Naive thymus-derived CD4-positive, alpha-beta T cell (primary cell): ENCODE measurements around the gene PLN. TPM values are rescaled to one million over a fixed set of nuclear protein-coding genes. Genes with fewer than 3 reads are reported as not detected.

Experiments used
- ATAC-seq: fragments of 150-1000 bp; cut with Tn5 transposase; 2 replicates; pipeline ENCODE4 v1.10.0; 2021; ENCODE audit warnings: mild to moderate bottlenecking, moderate library complexity
- CTCF ChIA-PET: fragments of 350-600 bp; sonication (Branson Sonifier 250); formaldehyde crosslinking; loops from one replicate; lab custom pipeline; 2021; ENCODE audit warnings: antibody characterized with exemption; lab: Charles Lee
- POLR2A ChIA-PET: fragments of 350-600 bp; sonication (Branson Sonifier 250); formaldehyde crosslinking; loops from one replicate; lab custom pipeline; 2021; ENCODE audit warnings: antibody characterized with exemption, inconsistent platforms; lab: Charles Lee
- DNase-seq, 9 donors: peaks; one replicate each; pipeline versions ENCODE4 v3.0.0 to v3.0.0-alpha.2; 2020 to 2022; ENCODE audit warnings: mixed read lengths in 1 of 9
- H3K27ac ChIP-seq: one replicate; pipeline ENCODE4 v1.7.0; 2013; ENCODE audit warnings: mild to moderate bottlenecking, low read depth, low read length, moderate library complexity
- H3K27me3 ChIP-seq, 2 donors: one replicate each; pipeline ENCODE4 v1.7.0; 2013; ENCODE audit warnings: low read length in 2 of 2, mild to moderate bottlenecking in 2 of 2, moderate library complexity in 2 of 2; ENCODE audit not compliant: control insufficient read depth in 2 of 2, insufficient read depth in 2 of 2
- H3K36me3 ChIP-seq, 3 experiments: 1 replicate in 2 of 3; 2 replicates in 1 of 3; pipeline ENCODE4 v1.7.0; 2013; ENCODE audit warnings: low read length in 3 of 3, mild to moderate bottlenecking in 3 of 3, moderate library complexity in 1 of 3; ENCODE audit not compliant: insufficient read depth in 3 of 3, control insufficient read depth in 2 of 3
- H3K4me1 ChIP-seq, 2 donors: one replicate each; pipeline ENCODE4 v1.7.0; 2013; ENCODE audit warnings: low read length in 2 of 2, mild to moderate bottlenecking in 2 of 2, moderate library complexity in 1 of 2; ENCODE audit not compliant: control insufficient read depth in 2 of 2, insufficient read depth in 2 of 2
- H3K4me3 ChIP-seq: 2 replicates; pipeline ENCODE4 v1.7.0; 2013; ENCODE audit warnings: mild to moderate bottlenecking, low read length
- H3K9me3 ChIP-seq, 3 experiments: 1 replicate in 2 of 3; 2 replicates in 1 of 3; pipeline ENCODE4 v1.7.0; 2013; ENCODE audit warnings: low read length in 3 of 3; ENCODE audit not compliant: control insufficient read depth in 2 of 3
- H3K27ac Mint-ChIP-seq, 9 donors: one replicate each; pipeline ENCODE4 v1.8.0; 2020 to 2022; ENCODE audit warnings: mixed read lengths in 9 of 9, mild to moderate bottlenecking in 8 of 9, moderate library complexity in 5 of 9, inconsistent platforms in 2 of 9
- H3K27me3 Mint-ChIP-seq, 5 donors: one replicate each; pipeline ENCODE4 v1.8.0; 2021 to 2022; ENCODE audit warnings: mixed read lengths in 5 of 5, mild to moderate bottlenecking in 1 of 5
- H3K36me3 Mint-ChIP-seq, 5 donors: one replicate each; pipeline ENCODE4 v1.8.0; 2020 to 2022; ENCODE audit warnings: mixed read lengths in 5 of 5, mild to moderate bottlenecking in 3 of 5, inconsistent platforms in 1 of 5
- H3K4me1 Mint-ChIP-seq, 7 donors: one replicate each; pipeline ENCODE4 v1.8.0; 2020 to 2022; ENCODE audit warnings: mixed read lengths in 7 of 7, mild to moderate bottlenecking in 3 of 7, inconsistent platforms in 1 of 7
- H3K4me3 Mint-ChIP-seq, 10 donors: one replicate each; pipeline ENCODE4 v1.8.0; 2020 to 2022; ENCODE audit warnings: mild to moderate bottlenecking in 10 of 10, mixed read lengths in 10 of 10, moderate library complexity in 6 of 10, inconsistent platforms in 2 of 10
- H3K9me3 Mint-ChIP-seq, 11 donors: one replicate each; pipeline ENCODE4 v1.8.0; 2020 to 2022; ENCODE audit warnings: mixed read lengths in 11 of 11, mild to moderate bottlenecking in 4 of 11, inconsistent platforms in 1 of 11, moderate library complexity in 1 of 11
- intact Hi-C, 2 donors: fragments of 100-400 bp; cut with micrococcal nuclease; formaldehyde crosslinking; loops; one replicate each; pipeline ENCODE4 v1.15.1; 2023
- polyA plus RNA-seq, 2 donors: library from polyadenylated mRNA; unstranded; fragments of 300-500 nt; fragmentation: Illumina TruSeq; gene quantifications; one replicate each; pipeline ENCODE4 v1.2.3, GENCODE V29; 2021
- total RNA-seq, 6 experiments: library from RNA in 5 of 6; stranded (reverse) in 5 of 6; gene quantifications; 1 replicate in 5 of 6; 2 replicates in 1 of 6; pipeline ENCODE4 v1.2.3 and lab custom pipeline; 2021 to 2026

The PLN gene
- total and polyA plus RNA-seq, 7 experiments from 2014 or later, result 0.09 to 0.34 (median 0.20) TPM; not detected in 2

- H3K4me3 Mint-ChIP-seq, result no peak overlapping the region
- CTCF ChIA-PET, result no interaction called here
- no peaks in the 10 kb centered on the region for H3K36me3 ChIP-seq
- POLR2A ChIA-PET, result interaction anchor here (0.8 to 1.0 kb wide), 2 partner anchors 9 to 15 kb away, joined by 3 read pairs; no protein-coding TSS in a partner anchor
- H3K36me3 Mint-ChIP-seq, result peaks cover 7 to 57% (median 27%) of the 10 kb centered on the region in 5 donors
- H3K4me3 ChIP-seq, result no peak overlapping the region
- H3K27me3 ChIP-seq, result no peaks in the 10 kb centered on the region
- peak overlapping the region in 6 of 9 donors; percentile 16 to 64 (median 38) for H3K27ac Mint-ChIP-seq
- no peaks in the 10 kb centered on the region for H3K9me3 ChIP-seq
- H3K9me3 Mint-ChIP-seq, result peaks cover 0 to 5% (median 0%) of the 10 kb centered on the region in 11 donors
- intact Hi-C loops, result loop anchor here in 1 of 2 donors (2.0 kb wide), 1 partner anchor 14 kb away; no protein-coding TSS in a partner anchor
- H3K4me1 Mint-ChIP-seq, result peaks cover 12 to 85% (median 54%) of the 10 kb centered on the region in 7 donors
- DNase-seq (no peak), ATAC-seq (no peak)
- no peak overlapping the region for H3K27ac ChIP-seq
- H3K4me1 ChIP-seq, result no peaks in the 10 kb centered on the region
- no peaks in the 10 kb centered on the region for H3K27me3 Mint-ChIP-seq
Observed at GRCh38 chr6:118596774-118597320, 48.8 kb downstream of the PLN start.

DNA sequence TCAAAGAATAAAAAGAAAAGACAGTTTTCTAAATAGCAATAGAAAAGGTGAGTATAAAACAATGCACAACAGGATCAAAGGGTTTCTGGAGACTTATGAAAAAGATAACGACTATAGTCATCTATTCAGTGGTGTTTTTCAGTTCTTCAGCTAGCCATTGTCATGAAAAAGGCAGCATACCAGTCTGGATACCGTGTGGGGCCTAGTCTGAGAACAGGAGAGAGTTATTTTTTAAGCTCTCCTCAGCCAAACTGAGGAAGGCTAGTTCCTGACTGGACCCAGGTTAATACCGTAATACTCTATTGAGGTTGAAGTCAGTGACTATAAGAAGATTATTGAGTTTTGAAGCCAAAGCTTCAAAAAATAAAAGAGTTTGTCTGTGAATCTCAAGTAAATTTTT is 49.5 kb downstream of the PLN start:
- peaks cover 7 to 60% (median 35%) of the 10 kb centered on the region in 5 donors for H3K36me3 Mint-ChIP-seq
- no peak overlapping the region for H3K4me3 Mint-ChIP-seq
- intact Hi-C loops, result loop anchor here in 1 of 2 donors (2.0 kb wide), 1 partner anchor 13 kb away; no protein-coding TSS in a partner anchor
- no peaks in the 10 kb centered on the region for H3K27me3 Mint-ChIP-seq
- CTCF ChIA-PET, result interaction anchor here (0.7 kb wide), 1 partner anchor 203 kb away, joined by 3 read pairs; no protein-coding TSS in a partner anchor
- ATAC-seq, result no peak
- POLR2A ChIA-PET, result interaction anchor here (0.8 kb wide), 1 partner anchor 14 kb away, joined by 3 read pairs; no protein-coding TSS in a partner anchor
- H3K9me3 Mint-ChIP-seq, result peaks cover 0 to 5% (median 0%) of the 10 kb centered on the region in 11 donors
- Histone ChIP-seq H3K4me3 (no peak overlapping the region), H3K27me3 (no peaks in the 10 kb centered on the region), H3K9me3 (no peaks in the 10 kb centered on the region), H3K4me1 (no peaks in the 10 kb centered on the region), H3K27ac (no peak overlapping the region), H3K36me3 (no peaks in the 10 kb centered on the region)
- H3K27ac Mint-ChIP-seq, result peak overlapping the region in 3 of 9 donors; percentile 1 to 43 (median 30)
- peaks cover 9 to 82% (median 53%) of the 10 kb centered on the region in 7 donors for H3K4me1 Mint-ChIP-seq
- DNase-seq, result no peak

DNA sequence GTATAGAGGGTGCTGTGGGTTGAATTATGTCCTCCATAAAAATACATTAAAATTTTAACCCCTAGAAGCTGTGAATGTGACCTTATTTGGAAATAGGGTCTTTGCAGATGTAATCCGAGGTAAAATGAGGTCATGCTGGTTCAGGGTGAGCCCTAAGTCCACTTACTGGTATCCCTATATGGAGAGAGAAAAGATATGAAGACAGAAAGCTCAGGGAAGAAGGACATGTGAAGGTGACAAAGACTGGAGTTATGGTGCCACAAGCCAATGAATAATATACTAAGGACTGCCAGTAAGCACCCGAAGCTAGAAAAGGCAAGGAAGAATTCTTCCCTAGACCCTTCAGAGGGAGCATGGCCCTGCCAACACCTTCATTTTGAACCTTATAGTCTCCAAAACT is 50.2 kb downstream of the PLN start:
- no peaks in the 10 kb centered on the region for H3K4me1 ChIP-seq
- H3K4me3 ChIP-seq, result no peak overlapping the region
- no peaks in the 10 kb centered on the region for H3K9me3 ChIP-seq
- no peaks in the 10 kb centered on the region for H3K27me3 ChIP-seq
- H3K27me3 Mint-ChIP-seq, result no peaks in the 10 kb centered on the region
- peaks cover 7 to 60% (median 41%) of the 10 kb centered on the region in 5 donors for H3K36me3 Mint-ChIP-seq
- no peak overlapping the region for H3K27ac ChIP-seq
- peak overlapping the region in 3 of 9 donors; percentile 1 to 43 (median 21) for H3K27ac Mint-ChIP-seq
- peaks cover 9 to 76% (median 48%) of the 10 kb centered on the region in 7 donors for H3K4me1 Mint-ChIP-seq
- peaks cover 0 to 5% (median 0%) of the 10 kb centered on the region in 11 donors for H3K9me3 Mint-ChIP-seq
- ChIA-PET CTCF (interaction anchor here (1.0 kb wide), 1 partner anchor 173 kb away, joined by 3 read pairs; no protein-coding TSS in a partner anchor), POLR2A (no interaction called here)
- peaks cover 0 to 4% (median 0%) of the 10 kb centered on the region in 3 experiments for H3K36me3 ChIP-seq
- DNase-seq (no peak), ATAC-seq (no peak)
- H3K4me3 Mint-ChIP-seq, result peak overlapping the region in 1 of 10 donors; percentile 6
- intact Hi-C loops, result no loop called here

DNA sequence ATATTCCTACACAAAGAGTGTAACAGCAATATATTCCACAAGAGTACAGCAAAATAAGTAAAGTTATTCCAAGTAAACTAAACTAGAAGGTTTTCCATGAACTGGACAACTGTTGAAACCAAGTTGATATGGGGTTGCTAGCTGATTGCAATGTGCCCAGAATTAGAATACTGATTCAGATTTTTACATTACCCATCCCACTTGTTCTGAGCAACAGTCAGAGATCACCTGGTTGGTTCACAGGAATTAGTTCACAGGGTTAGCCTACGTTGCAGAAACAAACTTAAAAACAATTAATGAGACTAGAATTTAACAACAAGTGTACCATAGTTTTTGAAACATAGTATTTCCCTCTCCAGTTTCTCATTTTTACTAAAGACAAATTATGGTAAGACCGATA is 54.2 kb downstream of the PLN start:
- peaks cover 0 to 68% (median 60%) of the 10 kb centered on the region in 5 donors for H3K36me3 Mint-ChIP-seq
- peak overlapping the region in 1 of 9 donors; percentile 14 for H3K27ac Mint-ChIP-seq
- no peak for DNase-seq
- ChIA-PET CTCF (no interaction called here), POLR2A (interaction anchor here (0.6 kb wide), 1 partner anchor 107 kb away, joined by 5 read pairs; no protein-coding TSS in a partner anchor)
- H3K9me3 Mint-ChIP-seq, result peaks cover 0 to 19% (median 3%) of the 10 kb centered on the region in 11 donors
- no peak for ATAC-seq
- Histone ChIP-seq H3K4me1 (no peaks in the 10 kb centered on the region), H3K27ac (no peak overlapping the region), H3K27me3 (no peaks in the 10 kb centered on the region), H3K4me3 (no peak overlapping the region), H3K9me3 (no peaks in the 10 kb centered on the region), H3K36me3 (peaks cover 0 to 4% (median 0%) of the 10 kb centered on the region in 3 experiments)
- no peaks in the 10 kb centered on the region for H3K27me3 Mint-ChIP-seq
- H3K4me1 Mint-ChIP-seq, result peaks cover 17 to 67% (median 53%) of the 10 kb centered on the region in 7 donors
- H3K4me3 Mint-ChIP-seq, result no peak overlapping the region
- intact Hi-C loops, result no loop called here

DNA sequence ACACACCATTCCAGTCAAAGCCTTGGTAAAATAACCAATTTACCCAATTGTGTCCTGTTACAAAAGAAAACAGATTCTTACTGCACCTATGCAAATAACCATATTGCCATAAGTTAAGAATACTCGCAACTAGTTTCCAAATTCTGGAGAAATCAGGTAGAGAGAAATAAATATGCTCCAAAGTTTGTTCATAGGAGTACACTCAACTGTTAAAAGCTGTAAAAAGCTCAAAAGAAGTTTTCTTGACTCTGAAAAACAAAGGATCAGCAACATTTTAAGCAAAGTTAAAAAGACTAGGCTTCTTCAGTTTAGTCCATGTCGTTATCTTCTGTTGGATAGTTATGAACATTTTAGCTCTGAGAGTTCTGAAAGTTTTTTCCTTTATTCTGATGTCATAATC is 55.3 kb downstream of the PLN start:
- H3K27ac Mint-ChIP-seq, result no peak overlapping the region
- no peak overlapping the region for H3K4me3 ChIP-seq
- CTCF ChIA-PET, result interaction anchor here (0.6 kb wide), 2 partner anchors 90 to 301 kb away, joined by 3 read pairs; no protein-coding TSS in a partner anchor
- H3K27me3 ChIP-seq, result no peaks in the 10 kb centered on the region
- peaks cover 0 to 4% (median 0%) of the 10 kb centered on the region in 3 experiments for H3K36me3 ChIP-seq
- ATAC-seq (no peak), DNase-seq (no peak)
- peaks cover 0 to 19% (median 3%) of the 10 kb centered on the region in 11 donors for H3K9me3 Mint-ChIP-seq
- no peak overlapping the region for H3K27ac ChIP-seq
- peaks cover 0 to 58% (median 55%) of the 10 kb centered on the region in 5 donors for H3K36me3 Mint-ChIP-seq
- POLR2A ChIA-PET, result no interaction called here
- H3K4me3 Mint-ChIP-seq, result no peak overlapping the region
- H3K4me1 ChIP-seq, result no peaks in the 10 kb centered on the region
- H3K4me1 Mint-ChIP-seq, result peaks cover 18 to 65% (median 51%) of the 10 kb centered on the region in 7 donors
- intact Hi-C loops, result no loop called here
- H3K9me3 ChIP-seq, result no peaks in the 10 kb centered on the region
- no peaks in the 10 kb centered on the region for H3K27me3 Mint-ChIP-seq

GRCh38 chr6:118606268-118606667 is 58.2 kb downstream of the PLN start:
- H3K4me1 ChIP-seq, result peaks cover 0 to 3% of the 10 kb centered on the region in 2 donors
- H3K4me1 Mint-ChIP-seq, result peaks cover 24 to 70% (median 65%) of the 10 kb centered on the region in 7 donors
- peak overlapping the region in 6 of 9 donors; percentile 25 to 83 (median 41) for H3K27ac Mint-ChIP-seq
- H3K27me3 Mint-ChIP-seq, result no peaks in the 10 kb centered on the region
- intact Hi-C loops, result no loop called here
- no peak overlapping the region for H3K27ac ChIP-seq
- CTCF ChIA-PET, result interaction anchor here (0.7 to 1.4 kb wide), 2 partner anchors 20 to 40 kb away, joined by 3 read pairs; no protein-coding TSS in a partner anchor
- H3K36me3 Mint-ChIP-seq, result peaks cover 0 to 67% (median 65%) of the 10 kb centered on the region in 5 donors
- ATAC-seq (no peak), DNase-seq (no peak)
- H3K4me3 ChIP-seq, result no peak overlapping the region
- H3K9me3 Mint-ChIP-seq, result peaks cover 0 to 27% (median 6%) of the 10 kb centered on the region in 11 donors
- H3K36me3 ChIP-seq, result peaks cover 0 to 4% (median 0%) of the 10 kb centered on the region in 3 experiments
- H3K27me3 ChIP-seq, result no peaks in the 10 kb centered on the region
- peak overlapping the region in 6 of 10 donors; percentile 8 to 51 (median 23) for H3K4me3 Mint-ChIP-seq
- H3K9me3 ChIP-seq, result no peaks in the 10 kb centered on the region
- POLR2A ChIA-PET, result interaction anchor here (0.6 to 1.1 kb wide), 4 partner anchors 10 to 38 kb away, joined by 3 to 4 read pairs (median 3); no protein-coding TSS in a partner anchor
